GM19351 (cell line): ENCODE results near the gene DPEP2NB.
A peak's percentile ranks its signal among the peaks of the same experiment; 100 is the strongest.
"Not testable (repeated sequence)": the region's sequence is repeated elsewhere in the genome, so short reads cannot be mapped to it uniquely, and the experiment has no call there.

ENCODE experiments used
- ATAC-seq: cut with Tn5 transposase; IDR thresholded peaks from one replicate; pipeline ENCODE4 v1.9.1; 2021; ENCODE audit warnings: mild to moderate bottlenecking, moderate library complexity; ENCODE audit not compliant: unreplicated experiment

DPEP2NB gene

GRCh38 chr16:68019167-68019680 lies 3.5 kb upstream of the DPEP2NB start:
- ATAC-seq, result no peak

- ATAC-seq, result no peak
Observed at GRCh38 chr16:68013440-68013839, 2.3 kb downstream of the DPEP2NB start.

GRCh38 chr16:68009872-68010271 lies 5.8 kb downstream of the DPEP2NB start:
- not testable (repeated sequence) for ATAC-seq

- ATAC-seq, result no peak
Observed at GRCh38 chr16:68009157-68009735, 6.5 kb downstream of the DPEP2NB start.

- no peak for ATAC-seq
Observed at GRCh38 chr16:68005786-68006286, 9.9 kb downstream of the DPEP2NB start.

- ATAC-seq, result no peak
Observed at GRCh38 chr16:68005211-68005610, 10.5 kb downstream of the DPEP2NB start.

GRCh38 chr16:68003031-68003430 lies 12.7 kb downstream of the DPEP2NB start:
- no peak for ATAC-seq

- ATAC-seq, result no peak
Observed at GRCh38 chr16:68000450-68000849, 15.3 kb downstream of the DPEP2NB start.

GRCh38 chr16:67999985-68000384 lies 15.7 kb downstream of the DPEP2NB start:
- no peak for ATAC-seq

- ATAC-seq, result not testable (repeated sequence)
Observed at GRCh38 chr16:67998779-67999688, 16.7 kb downstream of the DPEP2NB start, which contains the start of gene DPEP2. Gene DPEP2 (minus strand): TSS chr16:67999484. CDS start chr16:67993212, 6,272 bp downstream.

GRCh38 chr16:67998231-67998778 lies 17.4 kb downstream of the DPEP2NB start:
- not testable (repeated sequence) for ATAC-seq

GRCh38 chr16:67996666-67997065 lies 19.0 kb downstream of the DPEP2NB start:
- ATAC-seq, result no peak

- ATAC-seq, result no peak
Observed at GRCh38 chr16:67995423-67995822, 20.3 kb downstream of the DPEP2NB start.

- ATAC-seq, result not testable (repeated sequence)
Observed at GRCh38 chr16:67994040-67994408, 21.7 kb downstream of the DPEP2NB start.

- peak; percentile 70 for ATAC-seq
Observed at GRCh38 chr16:67993207-67994039, 22.3 kb downstream of the DPEP2NB start.

- ATAC-seq, result no peak
Observed at GRCh38 chr16:67992661-67993206, 23.0 kb downstream of the DPEP2NB start.

GRCh38 chr16:67990018-67990386 lies 25.7 kb downstream of the DPEP2NB start:
- no peak for ATAC-seq

- ATAC-seq, result no peak
Observed at GRCh38 chr16:67989322-67990017, 26.2 kb downstream of the DPEP2NB start.

GRCh38 chr16:67988675-67989074 lies 27.0 kb downstream of the DPEP2NB start:
- ATAC-seq, result no peak
